ENCODE data around the gene RNFT1.

The RNFT1 gene

GRCh38 chr17:59916446-59916845 is 48.1 kb downstream of the RNFT1 start:
- DNase-seq, result no peak

DNA sequence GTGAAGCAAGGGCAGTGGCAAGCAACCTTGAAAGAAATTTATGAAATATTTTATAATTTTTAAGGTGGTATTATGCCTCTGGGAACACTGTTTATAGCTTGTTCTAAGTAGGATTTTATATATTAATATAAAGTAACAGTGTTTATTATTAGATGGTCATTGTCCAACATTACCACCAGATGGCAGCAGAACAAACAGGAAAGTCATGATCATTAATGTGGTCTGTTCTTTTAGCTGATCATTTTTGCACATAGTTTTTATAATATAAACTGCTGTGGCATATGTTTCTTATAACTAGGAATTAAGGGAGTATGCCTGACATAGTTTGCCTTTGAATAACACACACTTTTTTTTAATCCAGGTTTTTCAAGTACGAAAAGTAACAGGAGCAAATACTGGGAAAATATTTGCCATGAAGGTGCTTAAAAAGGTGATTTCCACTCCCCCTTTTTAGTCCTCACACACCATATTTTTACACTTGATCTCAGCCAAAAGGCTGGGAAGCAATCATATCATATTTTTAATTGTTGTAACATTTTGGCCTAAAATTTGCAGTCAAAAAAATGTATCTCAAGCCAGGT is 50.2 kb downstream of the RNFT1 start:
- peak; percentile 45 for DNase-seq

GRCh38 chr17:59907467-59907866 is 57.1 kb downstream of the RNFT1 start:
- DNase-seq, result no peak

- no peak for DNase-seq
Observed at GRCh38 chr17:59903455-59903854, 61.1 kb downstream of the RNFT1 start.

Data from NCI-H146 (cell line).